GM19238 (cell line): Measurements from ENCODE around the gene XRCC4.

Experiments used
- DNase-seq: peaks from one replicate; pipeline ENCODE4 v3.0.0; 2011; ENCODE audit warnings: low spot score; ENCODE audit not compliant: insufficient read length

Gene XRCC4

GRCh38 chr5:83071286-83072051 lies 5.9 kb upstream of the XRCC4 start:
- no peak for DNase-seq

- DNase-seq = no peak
These were observed 4.4 kb upstream of the XRCC4 start for GRCh38 chr5:83072966-83073365.

GRCh38 chr5:83077662-83078261 lies 415 bp downstream of the XRCC4 start:
- DNase-seq = no peak

- no peak for DNase-seq
These were observed 5.4 kb downstream of the XRCC4 start for GRCh38 chr5:83082750-83083149.

GRCh38 chr5:83084336-83084735 lies 7.0 kb downstream of the XRCC4 start:
- no peak for DNase-seq

- DNase-seq = no peak
These were observed 7.8 kb downstream of the XRCC4 start for GRCh38 chr5:83085106-83085505.

- no peak for DNase-seq
These were observed 12.8 kb downstream of the XRCC4 start for GRCh38 chr5:83090169-83090568.

- no peak for DNase-seq
These were observed 15.3 kb downstream of the XRCC4 start for GRCh38 chr5:83092619-83093018.

GRCh38 chr5:83093692-83094091 lies 16.3 kb downstream of the XRCC4 start:
- DNase-seq = no peak

- no peak for DNase-seq
These were observed 18.0 kb downstream of the XRCC4 start for GRCh38 chr5:83095163-83095956.

GRCh38 chr5:83095957-83096539 lies 18.7 kb downstream of the XRCC4 start:
- no peak for DNase-seq

- no peak for DNase-seq
These were observed 19.5 kb downstream of the XRCC4 start for GRCh38 chr5:83096660-83097339.

GRCh38 chr5:83097689-83098231 lies 20.4 kb downstream of the XRCC4 start:
- DNase-seq = no peak

- DNase-seq = no peak
These were observed 21.7 kb downstream of the XRCC4 start for GRCh38 chr5:83099001-83099400.

GRCh38 chr5:83099445-83099844 lies 22.1 kb downstream of the XRCC4 start:
- no peak for DNase-seq

GRCh38 chr5:83101514-83101913 lies 24.2 kb downstream of the XRCC4 start:
- DNase-seq = no peak

GRCh38 chr5:83102364-83102980 lies 25.1 kb downstream of the XRCC4 start:
- DNase-seq = no peak

- no peak for DNase-seq
These were observed 26.7 kb downstream of the XRCC4 start for GRCh38 chr5:83104021-83104420.

GRCh38 chr5:83107692-83108420 lies 30.5 kb downstream of the XRCC4 start:
- no peak for DNase-seq

- DNase-seq = no peak
These were observed 32.0 kb downstream of the XRCC4 start for GRCh38 chr5:83109380-83109779.
